Body of pancreas (tissue), 4 donors: Measurements from ENCODE around the gene AFF3. TPM values are rescaled to one million over a fixed set of nuclear protein-coding genes. Genes with fewer than 3 reads are reported as not detected.
"Not testable (repeated sequence)": the region's sequence is repeated elsewhere in the genome, so short reads cannot be mapped to it uniquely, and the experiment has no call there.

Source experiments
- ATAC-seq: fragments of 150-250 bp; one replicate; pipeline ENCODE4 v1.9.1; 2016
- DNase-seq, 4 donors: peaks; one replicate each; pipeline ENCODE4 v3.0.0-alpha.2; 2019
- H3K27ac ChIP-seq, 4 donors: fragments of 200-600 bp; sonication (generic); 1 replicate in 3 of 4; 2 replicates in 1 of 4; pipeline versions ENCODE4 v1.5.1 to v1.6.1; 2016 to 2019; ENCODE audit warnings: mild to moderate bottlenecking in 1 of 4, mixed read lengths in 1 of 4, moderate library complexity in 1 of 4
- H3K27me3 ChIP-seq, 2 donors: fragments of 200-600 bp; sonication (generic); one replicate each; pipeline ENCODE4 v1.6.0; 2016; ENCODE audit warnings: mild to moderate bottlenecking in 1 of 2
- H3K36me3 ChIP-seq, 2 donors: fragments of 200-600 bp; sonication (generic); replicated peaks in 1 of 2; 2 replicates each; pipeline ENCODE4 v1.5.1; 2016; ENCODE audit warnings: low read depth in 2 of 2; ENCODE audit not compliant: insufficient read depth in 1 of 2
- H3K4me1 ChIP-seq: fragments of 200-600 bp; sonication (generic); one replicate; pipeline ENCODE4 v1.6.0; 2016
- H3K4me3 ChIP-seq, 2 donors: fragments of 200-600 bp; sonication (generic); 1 replicate in 1 of 2; 2 replicates in 1 of 2; pipeline ENCODE4 v1.5.1; 2016 to 2019
- H3K9me3 ChIP-seq, 3 donors: fragments of 200-600 bp; sonication (generic); 1 replicate in 2 of 3; 2 replicates in 1 of 3; pipeline ENCODE4 v1.5.1; 2016
- CTCF ChIP-seq, 7 experiments: fragments of 450-650 bp in 4 of 7; fragments of 200-600 bp in 3 of 7; sonication (generic) in 3 of 7; IDR thresholded peaks; one replicate each; pipeline ENCODE4 v1.5.1; 2016 to 2019; ENCODE audit warnings: antibody characterized with exemption in 7 of 7
- POLR2A ChIP-seq, 3 donors: fragments of 450-650 bp; IDR thresholded peaks; one replicate each; pipeline ENCODE4 v1.6.1; 2016; ENCODE audit warnings: antibody characterized with exemption in 3 of 3, mild to moderate bottlenecking in 2 of 3
- WGBS, 2 donors: methylation state at CpG; one replicate each; pipeline ENCODE4 v1.1.5; 2017; 5-methylcytosine and 5-hydroxymethylcytosine counted together
- intact Hi-C: fragments of 100-400 bp; cut with DNase I; formaldehyde crosslinking; loops from one replicate; pipeline ENCODE4 v1.15.1; 2023
- total RNA-seq, 2 donors: library from RNA; depleted of rRNA; stranded (reverse); fragments of >200 nt; gene quantifications; one replicate each; pipeline ENCODE4 v1.1.0, GENCODE V29; 2016

AFF3 gene
- total RNA-seq, 2 donors from 2014 or later: 0.52 to 0.99 TPM

- no peaks in the 10 kb centered on the region for H3K36me3 ChIP-seq
- WGBS, 2 donors: 56 to 72% methylated on average over 6 of the region's 6 CpGs
- no peaks in the 10 kb centered on the region for H3K9me3 ChIP-seq
- peaks cover 0 to 7% of the 10 kb centered on the region in 2 donors for H3K27me3 ChIP-seq
- ATAC-seq (no peak), DNase-seq (no peak)
- intact Hi-C loops: no loop called here
- peaks cover 3% of the 10 kb centered on the region for H3K4me1 ChIP-seq
- no peak overlapping the region for H3K4me3 ChIP-seq
- no peak overlapping the region for H3K27ac ChIP-seq
- TF ChIP-seq CTCF (IDR thresholded peaks at IDR 0.05) (no peak), POLR2A (IDR thresholded peaks at IDR 0.05) (no peak)
These were observed 32.3 kb downstream of the AFF3 start for GRCh38 chr2:100109986-100110613.

- not testable (repeated sequence) for H3K4me3 ChIP-seq, ATAC-seq, H3K36me3 ChIP-seq
These were observed 33.8 kb downstream of the AFF3 start for GRCh38 chr2:100108648-100109020.

GRCh38 chr2:100107906-100108647, 34.3 kb downstream of the AFF3 start:
- no peaks in the 10 kb centered on the region for H3K9me3 ChIP-seq
- H3K36me3 ChIP-seq: no peaks in the 10 kb centered on the region
- H3K4me1 ChIP-seq: peaks cover 5% of the 10 kb centered on the region
- no peak for TF ChIP-seq CTCF (IDR thresholded peaks at IDR 0.05)
- no peak for TF ChIP-seq POLR2A (IDR thresholded peaks at IDR 0.05)
- H3K27ac ChIP-seq: no peak overlapping the region
- peaks cover 0 to 8% of the 10 kb centered on the region in 2 donors for H3K27me3 ChIP-seq
- ATAC-seq (no peak), DNase-seq (no peak)
- WGBS, 2 donors: 68 to 76% methylated on average over 6 of the region's 6 CpGs
- intact Hi-C loops: no loop called here
- no peak overlapping the region for H3K4me3 ChIP-seq

More at GRCh38 chr2:100108648-100109020, 33.8 kb downstream of the AFF3 start:
- H3K27ac ChIP-seq, H3K9me3 ChIP-seq, DNase-seq, intact Hi-C loops, H3K4me1 ChIP-seq, H3K27me3 ChIP-seq: not testable (repeated sequence)
- 41 to 65% methylated on average over 2 to 3 of the region's 3 CpGs for WGBS, 2 donors

GRCh38 chr2:100107440-100107839, 35.0 kb downstream of the AFF3 start:
- no peak for DNase-seq
- intact Hi-C loops: no loop called here
- TF ChIP-seq POLR2A (IDR thresholded peaks at IDR 0.05) (no peak), CTCF (IDR thresholded peaks at IDR 0.05) (no peak)
- H3K4me3 ChIP-seq: no peak overlapping the region
- no peak overlapping the region for H3K27ac ChIP-seq
- WGBS, 2 donors: 80 to 81% methylated on average over 1 of the region's 1 CpG
- no peak for ATAC-seq
- H3K4me1 ChIP-seq: peaks cover 5% of the 10 kb centered on the region
- H3K9me3 ChIP-seq: no peaks in the 10 kb centered on the region
- H3K27me3 ChIP-seq: peaks cover 0 to 8% of the 10 kb centered on the region in 2 donors
- no peaks in the 10 kb centered on the region for H3K36me3 ChIP-seq

- DNase-seq (no peak), ATAC-seq (no peak)
- 64 to 72% methylated on average over 9 of the region's 9 CpGs for WGBS, 2 donors
- no peaks in the 10 kb centered on the region for H3K36me3 ChIP-seq
- no peak overlapping the region for H3K27ac ChIP-seq
- H3K9me3 ChIP-seq: no peaks in the 10 kb centered on the region
- no peak overlapping the region for H3K4me3 ChIP-seq
- intact Hi-C loops: no loop called here
- peaks cover 0 to 8% of the 10 kb centered on the region in 2 donors for H3K27me3 ChIP-seq
- no peak for TF ChIP-seq CTCF (IDR thresholded peaks at IDR 0.05)
- H3K4me1 ChIP-seq: peaks cover 5% of the 10 kb centered on the region
These were observed 35.9 kb downstream of the AFF3 start for GRCh38 chr2:100106460-100106859.
